GM21723 (cell line): ENCODE data around the gene TAPT1.
"Not testable (repeated sequence)": the region's sequence is repeated elsewhere in the genome, so short reads cannot be mapped to it uniquely, and the experiment has no call there.

Experiments used
- ATAC-seq: cut with Tn5 transposase; IDR thresholded peaks from one replicate; pipeline ENCODE4 v1.9.1; 2021; ENCODE audit warnings: mild to moderate bottlenecking, moderate library complexity; ENCODE audit not compliant: unreplicated experiment

The TAPT1 gene

DNA sequence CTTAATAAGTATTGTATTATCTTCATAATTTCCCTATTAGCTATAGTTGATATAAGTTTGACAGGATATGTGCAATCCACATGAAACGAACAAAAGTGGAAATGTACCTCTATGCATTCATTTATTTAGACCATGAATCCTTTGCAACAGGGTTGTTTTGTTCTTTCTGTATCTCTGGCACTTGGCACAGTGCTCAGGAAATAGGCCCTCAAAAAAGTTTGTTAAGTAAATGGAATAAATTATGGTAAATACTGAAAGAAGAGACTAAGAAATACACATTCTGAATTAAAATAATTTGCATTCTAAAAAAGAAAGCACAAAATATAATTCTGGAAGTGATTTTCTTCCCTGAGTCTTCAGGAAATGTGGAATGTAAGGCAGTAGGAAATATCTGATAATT lies 39.3 kb downstream of the TAPT1 start:
- no peak for ATAC-seq

DNA sequence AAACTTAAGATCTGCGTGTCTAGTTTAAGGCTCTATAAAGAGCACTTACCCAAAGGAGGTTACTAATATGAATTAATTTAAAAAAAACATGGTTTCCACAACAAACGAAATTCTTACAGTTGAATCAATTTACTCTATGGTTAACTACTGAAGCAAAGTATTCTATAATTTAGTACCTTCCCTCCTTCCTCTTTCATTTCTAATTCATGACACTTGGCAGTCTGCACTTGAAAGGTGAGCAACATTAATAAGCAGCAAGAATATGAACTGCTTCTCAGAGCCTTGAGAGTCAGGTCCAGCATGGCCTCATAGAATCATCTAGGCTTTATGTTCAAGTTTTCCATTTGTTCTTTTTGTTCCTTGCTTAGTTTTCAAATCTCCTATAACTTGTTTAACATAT lies 42.7 kb downstream of the TAPT1 start:
- no peak for ATAC-seq

- ATAC-seq, result no peak
Measured at GRCh38 chr4:16176621-16177020, 49.6 kb downstream of the TAPT1 start.

DNA sequence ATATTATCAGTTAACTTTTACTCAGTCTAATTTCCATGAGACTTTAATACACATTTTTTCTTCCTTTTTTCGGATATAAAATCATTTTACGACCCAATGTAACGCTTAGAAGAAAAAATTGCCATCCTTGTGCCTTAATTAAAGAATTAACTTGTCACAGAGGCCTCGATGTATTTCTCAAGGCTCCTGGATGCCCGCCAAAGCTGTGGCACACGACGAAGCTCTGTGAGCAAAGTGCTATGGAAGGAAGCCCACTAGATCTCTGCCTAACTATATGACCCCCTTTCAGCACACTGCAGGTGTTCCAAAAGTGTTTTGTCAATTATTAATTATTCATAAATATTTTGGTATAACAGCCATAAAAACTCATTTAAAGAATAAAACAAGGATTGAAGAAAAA lies 54.4 kb downstream of the TAPT1 start:
- no peak for ATAC-seq

GRCh38 chr4:16169490-16169889 lies 56.8 kb downstream of the TAPT1 start:
- ATAC-seq, result no peak

DNA sequence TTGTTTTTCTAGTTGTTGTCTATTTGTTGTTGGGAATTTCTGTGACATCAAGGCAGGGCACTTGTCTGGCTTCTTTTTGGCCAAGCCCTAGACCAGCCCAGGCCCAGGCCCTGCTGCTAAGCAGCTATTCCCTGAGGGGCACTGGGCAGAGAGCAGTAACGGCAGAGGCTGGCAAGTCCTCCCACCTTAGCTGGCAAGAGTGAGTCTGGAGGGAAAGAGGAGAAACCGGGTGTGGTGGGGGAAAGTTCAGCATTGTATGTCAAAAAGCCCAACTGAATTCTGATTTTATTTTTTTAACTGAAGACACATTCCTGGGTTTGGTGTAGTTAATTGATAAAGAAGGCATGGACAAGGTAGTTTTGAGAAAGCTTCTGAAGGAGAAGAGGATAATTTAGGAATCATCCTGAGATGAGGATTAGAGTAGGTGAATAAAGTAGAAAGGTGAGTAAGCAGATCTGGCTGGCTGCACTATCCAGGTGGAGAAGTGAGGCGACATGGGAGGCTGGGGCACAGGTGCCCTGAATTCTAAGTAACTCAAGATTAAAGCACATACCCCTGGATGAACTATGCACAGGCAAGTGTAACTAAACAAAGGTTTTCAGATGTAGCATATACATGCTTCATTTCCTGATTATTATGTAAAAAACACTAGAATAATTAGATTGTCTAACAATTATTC lies 57.4 kb downstream of the TAPT1 start:
- no peak for ATAC-seq

GRCh38 chr4:16168144-16168543 lies 58.1 kb downstream of the TAPT1 start:
- ATAC-seq, result no peak

- no peak for ATAC-seq
Measured at GRCh38 chr4:16165931-16166330, 60.3 kb downstream of the TAPT1 start.

GRCh38 chr4:16162891-16163290 lies 63.4 kb downstream of the TAPT1 start:
- ATAC-seq, result no peak

- no peak for ATAC-seq
Measured at GRCh38 chr4:16161851-16162408, 64.3 kb downstream of the TAPT1 start.

GRCh38 chr4:16160457-16160856 lies 65.8 kb downstream of the TAPT1 start:
- no peak for ATAC-seq

GRCh38 chr4:16159286-16159685 lies 67.0 kb downstream of the TAPT1 start:
- no peak for ATAC-seq

DNA sequence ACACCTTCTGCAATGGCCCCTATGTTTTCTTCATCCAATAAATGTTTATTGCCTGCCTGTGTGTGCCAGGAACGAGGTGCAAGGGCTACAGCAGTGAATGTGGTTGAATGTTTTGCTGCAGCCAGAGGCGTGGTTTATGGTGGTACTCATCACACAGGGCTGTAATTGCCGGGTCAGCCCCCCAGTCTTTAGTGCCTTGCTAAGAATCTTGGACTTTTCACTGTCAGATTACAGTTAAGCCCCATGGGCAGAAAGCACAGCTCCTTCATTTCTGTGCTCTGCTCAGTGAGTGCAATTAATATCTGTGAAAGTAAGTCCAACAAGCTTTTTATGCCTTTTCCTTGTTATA lies 67.8 kb downstream of the TAPT1 start:
- ATAC-seq, result no peak

DNA sequence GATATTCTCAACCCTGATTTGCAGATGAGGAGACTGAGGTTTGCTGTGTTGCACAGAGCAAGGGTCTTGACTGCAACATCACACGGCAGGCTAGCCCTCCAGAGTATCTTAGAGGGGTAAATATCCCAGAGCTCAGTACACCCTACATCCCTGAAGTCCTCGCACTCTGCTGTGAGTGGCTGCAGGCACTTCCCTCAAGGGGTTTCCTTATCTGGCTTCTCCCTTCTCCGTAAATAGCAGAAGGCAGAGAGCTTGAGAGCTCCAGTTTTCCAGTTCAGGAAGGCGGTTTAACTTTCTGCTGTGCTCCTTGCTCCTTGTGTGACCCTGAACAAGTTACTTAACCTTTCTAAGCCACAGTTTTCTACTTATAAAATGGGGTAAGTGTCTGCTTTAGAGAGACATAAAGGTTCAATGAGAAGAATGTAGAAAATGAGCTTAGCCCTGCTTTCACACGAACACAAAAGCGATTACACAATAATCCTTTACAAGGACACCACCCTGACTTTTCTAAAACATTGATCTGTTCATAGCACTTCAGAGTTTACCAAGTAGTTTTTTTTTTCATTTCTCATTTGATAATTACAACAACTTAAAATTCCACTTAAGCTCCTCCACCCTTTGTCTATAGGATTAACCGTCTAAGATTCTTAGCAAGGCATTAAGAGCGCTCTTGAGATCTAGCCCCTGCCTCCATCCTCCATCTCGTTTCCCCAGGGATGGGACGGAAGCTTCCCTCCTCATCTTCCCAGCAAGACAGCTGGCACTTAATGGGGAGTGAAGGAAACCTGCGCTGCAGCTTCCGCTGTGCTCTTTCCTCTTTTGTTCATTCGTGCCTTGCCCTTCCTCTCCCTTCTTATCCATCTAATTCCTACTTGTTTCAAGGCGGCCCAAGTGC lies 68.4 kb downstream of the TAPT1 start:
- no peak for ATAC-seq

GRCh38 chr4:16155528-16156169 lies 70.6 kb downstream of the TAPT1 start:
- no peak for ATAC-seq

- no peak for ATAC-seq
Measured at GRCh38 chr4:16154451-16154850, 71.8 kb downstream of the TAPT1 start.

GRCh38 chr4:16150716-16151115 lies 75.6 kb downstream of the TAPT1 start:
- no peak for ATAC-seq

- ATAC-seq, result not testable (repeated sequence)
Measured at GRCh38 chr4:16144913-16145312, 81.4 kb downstream of the TAPT1 start.

DNA sequence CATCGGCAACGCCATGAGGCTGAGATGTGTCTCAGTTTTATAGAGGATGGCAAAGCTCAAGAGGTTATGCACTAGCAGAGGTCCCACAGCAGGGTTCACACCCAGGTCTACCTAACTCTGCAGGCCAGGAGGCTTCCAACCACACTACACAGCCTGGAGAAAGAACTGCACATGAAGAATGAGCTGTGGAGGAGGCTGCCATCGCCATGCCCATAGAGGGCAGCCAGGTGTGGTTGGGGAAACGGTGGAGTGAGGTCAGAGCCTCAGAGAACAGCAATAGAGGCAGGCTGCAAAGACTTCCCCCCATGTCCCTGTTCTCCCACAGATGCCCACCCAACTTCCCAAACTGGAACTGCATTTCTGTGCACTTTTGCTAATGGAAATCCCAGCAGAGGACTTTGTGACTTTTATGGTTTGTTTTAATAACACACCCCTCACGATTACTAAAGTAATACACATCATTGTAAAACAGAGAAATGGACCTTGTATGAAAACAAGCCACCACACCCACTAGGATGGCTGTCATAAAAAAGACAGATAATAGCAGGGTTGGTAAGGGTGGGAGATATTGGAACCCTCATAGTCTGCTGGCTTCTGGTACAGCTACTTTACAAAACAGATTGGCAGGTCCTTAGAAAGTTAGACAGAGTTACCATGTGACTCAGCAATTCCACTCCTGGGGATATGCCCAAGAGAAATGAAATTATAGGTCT lies 83.5 kb downstream of the TAPT1 start:
- ATAC-seq, result no peak

DNA sequence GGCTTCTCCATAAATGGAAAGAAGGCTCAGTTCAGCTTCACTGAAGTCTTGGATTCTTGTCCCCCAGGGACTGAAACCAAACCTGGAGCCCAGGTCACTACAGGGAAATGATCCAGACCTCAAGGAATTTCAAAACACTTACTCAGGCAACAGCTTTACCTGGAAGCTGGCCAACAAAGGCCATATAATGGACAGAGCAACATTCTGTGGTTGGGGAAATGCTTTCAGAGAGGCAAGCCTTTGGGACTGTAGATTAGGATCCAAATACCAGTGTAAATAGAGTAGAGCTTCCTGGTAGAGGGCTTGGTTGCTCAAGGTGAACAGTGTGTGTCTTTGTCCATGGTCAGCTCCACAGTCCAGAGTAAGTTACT lies 85.4 kb downstream of the TAPT1 start:
- no peak for ATAC-seq

- ATAC-seq, result no peak
Measured at GRCh38 chr4:16140231-16140878, 85.9 kb downstream of the TAPT1 start.
